ENCODE measurements around the gene MGLL.

MGLL gene

GRCh38 chr3:127791221-127791913 lies 30.9 kb downstream of the MGLL start:
- in situ Hi-C loops (cut with HindIII; ENCODE audit: low sequenced_read_pairs) = no loop called here

DNA sequence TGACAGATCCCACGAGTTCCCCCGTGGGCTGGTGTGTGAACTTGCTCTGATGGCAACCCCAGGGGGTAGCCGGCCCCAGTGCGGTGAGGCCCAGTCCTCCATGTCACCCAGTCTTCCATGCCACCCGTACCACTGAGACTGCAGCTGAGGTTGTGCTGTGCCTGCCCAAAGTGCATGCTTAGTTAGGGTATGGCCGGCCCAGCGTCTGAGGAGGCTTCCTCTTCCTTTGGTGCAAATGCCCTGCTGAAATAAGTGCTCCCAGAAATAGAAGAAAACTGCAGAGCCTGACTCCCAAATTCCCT lies 31.5 kb downstream of the MGLL start:
- in situ Hi-C loops (cut with HindIII; ENCODE audit: low sequenced_read_pairs) = no loop called here

- in situ Hi-C loops (cut with HindIII; ENCODE audit: low sequenced_read_pairs) = no loop called here
Observed at GRCh38 chr3:127789990-127790881, 32.1 kb downstream of the MGLL start.

- in situ Hi-C loops (cut with HindIII; ENCODE audit: low sequenced_read_pairs) = no loop called here
Observed at GRCh38 chr3:127789051-127789450, 33.3 kb downstream of the MGLL start.

- in situ Hi-C loops (cut with HindIII; ENCODE audit: low sequenced_read_pairs) = no loop called here
Observed at GRCh38 chr3:127788451-127788909, 33.8 kb downstream of the MGLL start.

DNA sequence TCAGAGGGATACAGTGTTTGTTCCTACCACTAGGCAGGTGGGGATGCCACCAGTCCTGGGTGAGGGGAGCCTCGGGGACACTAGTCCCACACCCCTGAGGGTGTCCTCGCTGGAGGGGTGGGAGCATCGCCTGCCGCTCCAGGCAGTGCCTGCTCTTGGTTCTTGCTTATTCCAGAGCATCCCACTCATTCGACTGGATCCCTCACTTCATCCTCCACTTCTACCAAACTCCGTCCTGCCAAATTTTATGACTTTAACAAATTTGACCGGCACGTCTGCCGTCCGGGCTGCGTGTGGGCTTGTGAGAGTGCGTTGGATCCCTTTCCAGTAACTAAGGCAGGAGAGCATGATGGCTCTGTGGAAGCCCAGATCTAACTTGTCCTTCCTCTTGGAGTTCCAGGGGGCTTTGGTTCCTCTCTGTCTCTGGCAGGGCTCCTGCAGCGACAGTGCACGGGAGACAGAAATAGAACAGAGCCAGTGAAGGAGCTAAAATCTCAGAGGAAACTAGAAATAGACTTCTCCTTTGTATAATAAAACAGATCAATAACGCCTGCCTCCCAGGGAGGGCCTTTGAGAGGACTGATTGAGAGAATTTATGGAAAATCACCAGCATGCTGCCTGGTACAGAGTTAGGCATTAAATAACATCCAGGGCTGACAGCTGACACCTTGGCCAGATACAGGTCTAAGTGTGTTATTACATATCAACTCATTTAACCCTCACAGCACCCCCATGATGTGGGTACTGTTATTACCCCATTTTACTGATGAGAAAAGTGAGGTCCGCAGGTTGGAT lies 34.5 kb downstream of the MGLL start:
- in situ Hi-C loops (cut with HindIII; ENCODE audit: low sequenced_read_pairs) = no loop called here

GRCh38 chr3:127787071-127787490 lies 35.2 kb downstream of the MGLL start:
- in situ Hi-C loops (cut with HindIII; ENCODE audit: low sequenced_read_pairs) = no loop called here

GRCh38 chr3:127786353-127787070 lies 35.8 kb downstream of the MGLL start:
- in situ Hi-C loops (cut with HindIII; ENCODE audit: low sequenced_read_pairs) = no loop called here

DNA sequence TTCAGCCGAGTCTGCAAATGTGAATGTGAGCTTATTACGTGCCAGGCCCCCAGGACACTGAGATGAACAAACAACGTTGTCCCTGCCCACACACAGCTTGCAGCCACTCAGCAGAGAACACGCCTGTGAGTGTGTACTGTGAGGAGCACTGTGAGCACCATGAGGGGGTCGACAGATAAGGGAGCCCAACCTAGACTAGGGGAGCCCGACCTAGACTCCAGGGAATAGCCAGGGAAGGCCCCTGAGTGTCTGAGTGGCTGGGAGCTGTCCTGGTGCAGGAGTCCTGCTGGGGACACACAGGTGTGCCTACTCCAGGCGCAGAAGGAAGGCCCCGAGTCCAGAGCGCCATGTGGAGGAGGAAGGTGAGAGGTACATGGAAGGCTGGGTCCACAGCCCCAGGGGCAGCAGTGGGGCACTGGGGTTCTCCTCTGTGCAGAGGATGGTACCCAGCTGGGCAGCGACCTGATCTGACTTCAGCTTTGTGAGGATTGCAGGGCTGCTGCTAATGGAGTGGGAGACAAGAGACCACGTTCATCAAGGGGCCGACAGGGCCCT lies 36.5 kb downstream of the MGLL start:
- in situ Hi-C loops (cut with HindIII; ENCODE audit: low sequenced_read_pairs) = no loop called here

DNA sequence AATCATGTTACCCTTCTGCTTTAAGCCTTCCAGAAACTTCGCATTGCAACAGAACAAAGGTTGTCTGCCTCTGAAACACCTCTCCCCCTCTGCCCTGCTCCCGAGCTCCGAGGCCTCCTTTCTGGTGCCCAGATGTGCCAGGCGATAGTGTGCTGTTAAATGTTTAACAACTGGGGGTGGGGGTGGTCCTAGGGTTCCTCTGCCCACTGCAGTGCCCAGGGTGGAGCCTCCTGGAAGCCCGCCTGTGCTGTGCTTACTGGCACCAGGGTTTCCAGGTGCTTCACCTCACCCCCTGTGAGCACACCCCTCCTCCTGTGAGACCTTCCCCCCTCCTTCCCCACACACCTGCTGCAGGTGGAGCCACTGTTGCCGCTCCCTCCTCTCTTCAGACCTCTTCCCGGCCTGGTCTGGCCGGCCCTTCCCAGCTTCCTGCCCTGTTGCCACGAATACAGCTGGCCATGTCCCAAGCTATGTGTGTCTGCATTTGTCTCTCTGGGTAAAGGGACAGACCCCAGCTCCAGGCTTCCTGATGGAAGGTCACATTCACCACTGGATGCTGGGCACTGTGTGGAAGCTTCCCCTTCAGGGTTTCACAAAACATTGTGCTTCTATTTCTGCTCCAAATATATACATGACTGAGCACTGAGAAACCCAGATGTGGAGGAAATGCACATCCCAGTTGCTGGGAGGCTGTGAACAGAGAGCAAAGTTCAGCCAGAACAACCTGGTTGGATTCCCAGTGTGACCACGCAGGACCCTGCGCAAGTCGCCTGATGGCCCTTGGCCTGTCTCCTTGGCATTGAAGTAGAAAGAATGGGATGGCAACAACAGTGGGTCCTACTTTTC lies 37.2 kb downstream of the MGLL start:
- in situ Hi-C loops (cut with HindIII; ENCODE audit: low sequenced_read_pairs) = no loop called here

- in situ Hi-C loops (cut with HindIII; ENCODE audit: low sequenced_read_pairs) = no loop called here
Observed at GRCh38 chr3:127784283-127784682, 38.0 kb downstream of the MGLL start.

DNA sequence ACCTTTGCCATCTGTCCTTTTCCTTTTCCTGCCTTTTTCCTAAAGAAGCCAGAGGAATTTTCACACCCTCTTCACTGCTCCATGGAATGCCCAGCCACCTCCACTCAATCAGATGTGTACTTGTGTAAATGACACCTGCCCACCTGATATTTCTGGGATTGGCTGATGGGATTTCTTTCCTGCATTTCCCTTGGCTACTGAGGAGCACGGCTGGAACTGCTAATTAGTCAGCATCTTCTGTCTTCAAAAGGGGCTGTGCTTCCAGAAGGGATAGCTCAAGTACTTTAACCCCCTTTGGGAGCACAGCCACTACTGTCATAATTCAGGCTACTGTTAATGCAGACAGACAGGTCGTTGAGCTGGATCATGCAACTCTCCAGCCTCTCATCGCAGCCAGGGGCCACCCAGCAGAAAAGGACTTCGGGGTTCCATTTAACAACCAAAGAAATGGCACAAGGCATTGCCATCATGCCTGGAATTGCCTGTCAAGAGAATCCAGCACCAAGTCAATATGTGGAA lies 38.6 kb downstream of the MGLL start:
- in situ Hi-C loops (cut with HindIII; ENCODE audit: low sequenced_read_pairs) = no loop called here

DNA sequence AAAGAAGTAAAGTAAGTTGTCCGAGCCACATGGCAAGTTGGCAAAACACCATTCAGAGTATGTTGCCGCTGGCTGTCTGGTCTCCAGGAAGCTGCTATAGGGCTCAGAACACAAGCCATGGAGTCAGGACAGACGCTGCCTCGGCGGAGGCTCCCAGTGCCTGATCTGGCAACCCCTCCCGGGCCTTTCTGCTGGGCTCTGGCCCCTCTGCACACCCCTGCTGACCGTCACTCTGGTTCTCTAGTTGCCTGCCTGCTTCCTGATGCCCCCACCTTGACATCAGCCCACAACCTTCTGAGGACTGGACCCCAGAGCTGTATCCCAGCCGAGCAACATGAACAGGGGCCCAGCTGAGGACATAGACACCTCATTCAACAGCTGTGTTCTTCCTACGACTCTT lies 39.1 kb downstream of the MGLL start:
- in situ Hi-C loops (cut with HindIII; ENCODE audit: low sequenced_read_pairs) = no loop called here

DNA sequence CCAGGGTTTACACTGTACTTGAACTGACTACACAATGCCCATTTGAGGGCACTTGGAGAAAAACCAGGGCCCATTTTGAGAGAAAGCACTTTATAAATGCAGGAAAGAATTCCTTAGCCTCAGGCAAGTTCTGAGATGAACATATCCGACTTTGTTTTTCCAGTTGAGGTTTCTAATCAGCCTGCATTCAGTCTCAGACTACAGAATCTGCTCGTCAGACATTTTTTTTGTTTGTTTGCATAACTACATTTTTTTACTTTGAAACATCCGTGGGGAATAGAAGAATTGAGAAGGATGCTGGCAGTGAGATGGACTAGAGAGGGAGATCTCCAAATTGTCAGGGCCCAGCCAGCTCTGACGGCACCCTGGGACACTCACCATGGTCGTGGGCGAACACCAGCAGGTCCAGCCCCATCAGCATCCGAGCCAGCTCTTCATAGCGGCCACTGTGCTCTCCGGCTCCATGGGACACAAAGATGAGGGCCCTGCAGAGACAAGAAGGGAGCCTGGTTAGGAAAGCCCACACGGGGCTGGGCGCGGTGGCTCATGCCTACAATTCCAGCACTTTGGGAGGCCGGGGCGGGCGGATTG lies 40.8 kb downstream of the MGLL start:
- in situ Hi-C loops (cut with HindIII; ENCODE audit: low sequenced_read_pairs) = no loop called here

GRCh38 chr3:127780536-127781400 lies 41.5 kb downstream of the MGLL start:
- in situ Hi-C loops (cut with HindIII; ENCODE audit: low sequenced_read_pairs) = no loop called here

- in situ Hi-C loops (cut with HindIII; ENCODE audit: low sequenced_read_pairs) = loop anchor here (5.0 kb wide), 1 partner anchor 47 kb away; no protein-coding TSS in a partner anchor
Observed at GRCh38 chr3:127779747-127780146, 42.6 kb downstream of the MGLL start.

- in situ Hi-C loops (cut with HindIII; ENCODE audit: low sequenced_read_pairs) = loop anchor here (5.0 kb wide), 1 partner anchor 46 kb away; no protein-coding TSS in a partner anchor
Observed at GRCh38 chr3:127777921-127778656, 44.2 kb downstream of the MGLL start.

All from endothelial cell of hepatic sinusoid (primary cell).